KMS-11 (cell line): ENCODE results near the gene SLC25A42.

Source experiments
- H2AFZ ChIP-seq: fragments of 200-600 bp; sonication (generic); 2 replicates; pipeline ENCODE4 v1.6.1; 2016; ENCODE audit warnings: antibody characterized with exemption, mixed run types, low read depth
- H3K27ac ChIP-seq: fragments of 200-600 bp; sonication (generic); 2 replicates; pipeline ENCODE4 v1.6.1; 2016; ENCODE audit warnings: mild to moderate bottlenecking, mixed run types
- H3K27me3 ChIP-seq: fragments of 200-600 bp; sonication (generic); 2 replicates; pipeline ENCODE4 v1.6.1; 2017; ENCODE audit warnings: mild to moderate bottlenecking, low read depth, mixed run types, moderate library complexity; ENCODE audit not compliant: insufficient read depth
- H3K36me3 ChIP-seq: fragments of 200-600 bp; sonication (generic); 2 replicates; pipeline ENCODE4 v1.6.1; 2017; ENCODE audit warnings: mild to moderate bottlenecking, mixed run types; ENCODE audit not compliant: insufficient read depth
- H3K4me1 ChIP-seq: fragments of 200-600 bp; sonication (generic); 2 replicates; pipeline ENCODE4 v1.6.1; 2016; ENCODE audit warnings: mild to moderate bottlenecking, low read depth, mixed run types; ENCODE audit not compliant: poor library complexity, severe bottlenecking
- H3K4me2 ChIP-seq: fragments of 200-600 bp; sonication (generic); 2 replicates; pipeline ENCODE4 v1.7.0; 2016; ENCODE audit warnings: mild to moderate bottlenecking, mixed run types
- H3K4me3 ChIP-seq: fragments of 200-600 bp; sonication (generic); IDR thresholded peaks from 2 replicates; pipeline ENCODE4 v1.6.1; 2017; ENCODE audit warnings: low read depth, low read length, mixed read lengths; ENCODE audit not compliant: insufficient read depth
- H3K79me2 ChIP-seq: fragments of 200-600 bp; sonication (generic); 2 replicates; pipeline ENCODE4 v1.6.1; 2016; ENCODE audit warnings: low read depth, mixed run types; ENCODE audit not compliant: insufficient read depth
- H3K9ac ChIP-seq: fragments of 200-600 bp; sonication (generic); 2 replicates; pipeline ENCODE4 v1.6.1; 2016; ENCODE audit warnings: mild to moderate bottlenecking, mixed run types
- H4K20me1 ChIP-seq: fragments of 200-600 bp; sonication (generic); 2 replicates; pipeline ENCODE4 v1.6.1; 2016; ENCODE audit warnings: mild to moderate bottlenecking, mixed run types; ENCODE audit not compliant: insufficient read depth
- TF ChIP-seq, protein P1 (sequence below): fragments of 200-600 bp; sonication (generic); conservative IDR thresholded peaks from 2 replicates; pipeline ENCODE4 v1.6.1; 2017; ENCODE audit warnings: low read depth, mild to moderate bottlenecking, antibody characterized with exemption, low read length, moderate library complexity, mixed read lengths

The SLC25A42 gene

DNA sequence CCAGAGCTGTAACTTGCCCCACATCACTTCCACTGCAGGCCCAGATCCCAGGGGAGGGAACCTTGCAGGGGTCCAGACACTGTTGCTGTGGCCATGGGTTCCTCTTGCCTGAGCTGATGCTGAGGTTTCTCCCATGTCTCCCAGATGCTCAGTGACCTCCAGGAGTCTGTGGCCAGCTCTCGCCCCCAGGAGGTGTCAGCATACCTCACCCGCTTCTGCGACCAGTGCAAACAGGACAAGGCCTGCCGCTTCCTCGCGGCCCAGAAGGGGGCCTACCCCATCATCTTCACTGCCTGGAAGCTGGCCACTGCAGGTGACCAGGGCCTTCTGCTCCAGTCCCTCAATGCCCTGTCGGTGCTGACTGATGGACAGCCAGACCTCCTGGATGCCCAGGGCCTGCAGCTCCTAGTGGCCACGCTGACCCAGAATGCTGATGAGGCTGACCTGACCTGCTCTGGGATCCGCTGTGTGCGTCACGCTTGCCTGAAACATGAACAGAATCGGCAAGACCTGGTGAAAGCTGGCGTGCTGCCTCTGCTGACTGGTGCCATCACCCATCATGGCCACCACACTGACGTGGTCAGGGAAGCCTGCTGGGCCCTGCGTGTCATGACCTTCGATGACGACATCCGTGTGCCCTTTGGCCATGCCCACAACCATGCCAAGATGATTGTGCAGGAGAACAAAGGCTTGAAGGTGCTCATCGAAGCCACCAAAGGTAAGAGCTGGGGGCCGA lies 12.1 kb upstream of the SLC25A42 start:
- Histone ChIP-seq H3K4me3 (no peak overlapping the region), H3K4me2 (no peak overlapping the region), H3K27ac (no peak overlapping the region), H2AFZ (no peak overlapping the region), H3K27me3 (no peaks in the 10 kb centered on the region), H3K79me2 (no peaks in the 10 kb centered on the region), H3K4me1 (no peaks in the 10 kb centered on the region), H4K20me1 (no peaks in the 10 kb centered on the region), H3K9ac (no peak overlapping the region), H3K36me3 (no peaks in the 10 kb centered on the region; the same call in 1 of the 2 replicates)
- TF ChIP-seq, protein P1, sequence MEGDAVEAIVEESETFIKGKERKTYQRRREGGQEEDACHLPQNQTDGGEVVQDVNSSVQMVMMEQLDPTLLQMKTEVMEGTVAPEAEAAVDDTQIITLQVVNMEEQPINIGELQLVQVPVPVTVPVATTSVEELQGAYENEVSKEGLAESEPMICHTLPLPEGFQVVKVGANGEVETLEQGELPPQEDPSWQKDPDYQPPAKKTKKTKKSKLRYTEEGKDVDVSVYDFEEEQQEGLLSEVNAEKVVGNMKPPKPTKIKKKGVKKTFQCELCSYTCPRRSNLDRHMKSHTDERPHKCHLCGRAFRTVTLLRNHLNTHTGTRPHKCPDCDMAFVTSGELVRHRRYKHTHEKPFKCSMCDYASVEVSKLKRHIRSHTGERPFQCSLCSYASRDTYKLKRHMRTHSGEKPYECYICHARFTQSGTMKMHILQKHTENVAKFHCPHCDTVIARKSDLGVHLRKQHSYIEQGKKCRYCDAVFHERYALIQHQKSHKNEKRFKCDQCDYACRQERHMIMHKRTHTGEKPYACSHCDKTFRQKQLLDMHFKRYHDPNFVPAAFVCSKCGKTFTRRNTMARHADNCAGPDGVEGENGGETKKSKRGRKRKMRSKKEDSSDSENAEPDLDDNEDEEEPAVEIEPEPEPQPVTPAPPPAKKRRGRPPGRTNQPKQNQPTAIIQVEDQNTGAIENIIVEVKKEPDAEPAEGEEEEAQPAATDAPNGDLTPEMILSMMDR = no peak

DNA sequence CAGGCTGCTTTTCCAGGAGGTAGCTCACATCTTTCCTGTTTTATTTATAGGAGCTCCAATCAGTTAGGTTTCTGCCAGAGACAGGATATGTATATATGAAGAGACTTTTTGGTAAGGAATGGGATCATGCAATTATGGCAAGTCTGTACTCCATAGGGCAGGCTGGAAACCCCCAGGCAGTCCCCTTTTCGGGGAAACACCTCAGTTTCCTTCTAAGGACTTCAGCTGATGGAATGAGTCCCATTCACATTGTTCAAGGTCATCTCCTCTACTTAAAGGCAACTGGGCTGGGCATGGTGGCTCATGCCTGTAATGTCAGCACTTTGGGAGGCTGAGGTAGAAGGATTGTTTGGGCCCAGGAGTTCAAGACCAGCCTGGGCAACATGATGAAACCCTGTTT lies 10.9 kb upstream of the SLC25A42 start:
- Histone ChIP-seq H3K9ac (no peak overlapping the region), H3K79me2 (no peaks in the 10 kb centered on the region), H3K4me1 (no peaks in the 10 kb centered on the region), H4K20me1 (no peaks in the 10 kb centered on the region), H3K4me2 (no peak overlapping the region), H3K36me3 (no peaks in the 10 kb centered on the region; the same call in 1 of the 2 replicates), H3K4me3 (no peak overlapping the region), H3K27ac (no peak overlapping the region), H2AFZ (no peak overlapping the region), H3K27me3 (no peaks in the 10 kb centered on the region)
- TF ChIP-seq, protein P1 = no peak

DNA sequence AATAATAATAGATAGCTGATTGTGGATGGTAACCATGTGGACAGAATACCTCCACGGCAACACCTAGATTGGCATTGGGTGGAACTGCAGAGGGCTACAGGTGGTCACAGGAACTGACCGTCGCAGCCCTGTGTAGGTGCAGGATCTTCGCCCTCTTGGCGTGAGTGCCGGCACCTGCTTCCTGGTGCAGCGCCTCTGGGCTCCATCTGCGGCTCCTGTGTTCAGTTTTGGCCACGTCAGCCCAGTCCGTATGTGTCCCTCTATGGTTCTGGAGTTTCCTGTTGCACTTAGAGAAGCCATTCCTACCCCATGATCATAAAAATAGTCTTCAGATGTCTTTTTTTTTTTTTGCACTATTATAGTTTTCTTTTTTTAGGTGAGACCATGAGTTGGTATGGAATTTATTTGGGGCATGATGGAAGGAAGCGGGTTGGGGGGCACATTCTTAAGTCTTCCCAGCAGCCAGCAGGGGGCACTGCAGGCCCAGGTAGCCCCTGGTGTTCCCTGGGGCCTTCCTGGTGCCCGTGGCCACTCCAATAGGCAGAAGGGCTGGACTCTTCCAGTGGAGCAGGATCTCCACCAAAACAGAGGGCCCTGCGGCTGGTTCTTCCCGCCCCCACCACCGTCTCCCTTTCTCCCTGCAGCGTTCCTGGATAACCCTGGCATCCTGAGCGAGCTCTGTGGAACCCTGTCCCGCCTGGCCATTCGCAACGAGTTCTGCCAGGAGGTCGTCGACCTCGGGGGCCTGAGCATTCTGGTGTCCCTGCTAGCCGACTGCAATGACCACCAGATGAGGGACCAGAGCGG lies 10.1 kb upstream of the SLC25A42 start:
- Histone ChIP-seq H3K27ac (no peak overlapping the region), H3K27me3 (no peaks in the 10 kb centered on the region), H3K79me2 (no peaks in the 10 kb centered on the region), H3K4me1 (no peaks in the 10 kb centered on the region), H4K20me1 (no peaks in the 10 kb centered on the region), H3K4me3 (no peak overlapping the region), H3K9ac (no peak overlapping the region), H3K4me2 (no peak overlapping the region), H2AFZ (no peak overlapping the region), H3K36me3 (no peaks in the 10 kb centered on the region; the same call in 1 of the 2 replicates)
- TF ChIP-seq, protein P1 = peak; percentile 74

DNA sequence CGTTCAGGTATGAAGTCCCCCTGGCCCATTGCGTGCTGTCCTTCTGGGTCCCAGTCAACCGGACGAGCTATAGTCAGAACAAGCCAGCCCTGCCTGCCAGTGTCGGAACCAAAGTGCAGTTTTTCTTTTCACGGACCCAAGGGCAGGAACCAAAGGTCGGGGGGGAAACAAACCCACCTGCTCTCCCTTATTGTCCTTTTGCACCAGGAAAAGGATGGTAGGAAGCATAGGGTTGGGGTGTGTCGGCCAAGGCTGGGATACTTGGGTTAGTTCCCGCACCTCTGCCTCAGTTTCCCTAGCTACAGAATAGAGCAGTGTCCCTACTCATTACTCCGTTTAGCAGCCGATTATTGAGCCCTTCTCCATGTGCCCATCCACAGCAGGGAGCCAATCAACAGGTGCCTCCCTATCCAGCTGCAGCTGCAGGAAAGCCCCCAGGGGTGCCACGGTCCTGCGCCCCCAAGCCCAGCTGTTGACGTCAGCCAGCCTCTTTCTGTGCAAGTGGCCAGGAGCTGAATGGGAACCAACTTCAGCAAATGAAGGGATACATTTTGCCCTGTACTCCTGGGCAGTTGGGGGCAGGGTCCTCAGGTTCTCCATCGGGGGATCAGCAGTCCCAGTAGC lies 9.4 kb upstream of the SLC25A42 start:
- H3K4me3 ChIP-seq = no peak overlapping the region
- no peak overlapping the region for H2AFZ ChIP-seq
- no peaks in the 10 kb centered on the region for H3K79me2 ChIP-seq
- no peaks in the 10 kb centered on the region for H3K4me1 ChIP-seq
- H3K27me3 ChIP-seq = no peaks in the 10 kb centered on the region
- H3K36me3 ChIP-seq = no peaks in the 10 kb centered on the region; the same call in 1 of the 2 replicates
- no peaks in the 10 kb centered on the region for H4K20me1 ChIP-seq
- no peak overlapping the region for H3K27ac ChIP-seq
- TF ChIP-seq, protein P1 = no peak
- H3K9ac ChIP-seq = no peak overlapping the region
- no peak overlapping the region for H3K4me2 ChIP-seq
